NCI-H2227 (cell line): ENCODE data around the gene CMBL.
"Not testable (repeated sequence)": the region's sequence is repeated elsewhere in the genome, so short reads cannot be mapped to it uniquely, and the experiment has no call there.

Experiments
- DNase-seq: peaks from one replicate; lab custom pipeline; 2025; ENCODE audit not compliant: unreplicated experiment; lab: John Stamatoyannopoulos, UW

Gene CMBL

DNA sequence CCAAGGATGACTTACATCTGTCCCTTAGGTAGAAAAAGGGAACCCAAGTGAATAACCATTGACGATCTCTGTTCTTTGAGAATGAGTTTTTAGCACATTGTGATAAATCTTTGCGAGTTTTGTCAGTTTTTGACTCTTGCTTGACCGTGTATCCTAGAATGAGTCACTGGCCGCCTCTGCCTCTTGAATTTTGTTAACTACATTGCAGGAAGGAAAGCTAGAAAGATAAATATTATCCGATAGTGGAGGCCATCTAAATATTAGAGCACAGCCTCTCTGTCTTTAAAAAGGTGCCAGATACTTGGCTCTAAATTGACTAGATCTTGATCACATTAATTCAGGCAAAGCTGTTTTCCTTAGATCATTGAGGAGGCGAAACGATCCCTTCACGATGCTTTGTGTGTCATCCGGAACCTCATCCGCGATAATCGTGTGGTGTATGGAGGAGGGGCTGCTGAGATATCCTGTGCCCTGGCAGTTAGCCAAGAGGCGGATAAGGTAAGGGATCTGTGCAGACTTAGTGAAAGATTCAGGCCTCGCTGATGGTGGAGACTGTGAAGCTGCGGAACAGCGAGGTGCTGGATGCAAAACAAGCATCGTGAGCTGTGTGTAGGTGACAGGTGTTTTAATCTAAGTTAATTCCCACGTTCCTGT lies 45.5 kb downstream of the CMBL start:
- peak; percentile 13 for DNase-seq

DNA sequence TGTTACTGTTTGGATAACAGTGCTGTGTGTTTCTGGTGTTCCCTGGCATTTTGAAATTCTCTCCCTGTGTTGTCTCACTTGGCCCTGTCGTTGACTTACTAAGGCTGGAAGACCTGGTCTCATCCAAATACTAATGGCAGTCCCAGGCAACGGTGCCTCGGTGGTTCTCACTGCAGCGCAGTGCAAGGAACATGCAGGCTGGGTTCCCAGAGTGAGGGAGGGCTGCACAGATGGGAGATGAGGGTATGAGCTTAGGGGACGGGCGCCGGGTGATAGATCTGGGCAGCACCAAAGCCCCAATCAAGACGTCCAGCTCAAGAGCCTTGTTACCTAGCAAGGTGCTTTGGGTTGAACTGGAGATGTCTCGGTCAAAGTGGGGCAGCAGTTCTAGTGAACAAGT lies 46.6 kb downstream of the CMBL start:
- no peak for DNase-seq

DNA sequence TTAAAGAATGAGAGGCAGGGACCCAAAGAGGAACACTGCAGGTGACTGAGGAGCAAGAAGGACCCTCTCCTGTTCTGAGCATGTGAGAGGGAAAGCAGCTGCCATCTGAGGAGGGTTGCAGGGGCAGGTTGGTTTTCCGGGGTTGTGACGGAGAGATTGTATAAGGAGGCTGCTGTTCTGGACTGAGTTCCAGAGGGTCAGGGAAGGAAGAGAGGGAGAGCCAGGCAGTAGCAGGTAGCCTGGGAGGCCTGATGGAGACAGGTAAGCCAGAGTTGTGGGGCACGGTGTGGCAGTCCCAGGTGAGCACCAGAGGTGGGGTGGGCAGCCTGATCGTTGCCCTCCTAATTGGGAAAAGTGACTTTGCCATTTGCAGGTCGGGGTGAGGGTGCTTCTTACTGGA lies 47.8 kb downstream of the CMBL start:
- DNase-seq, result no peak

DNA sequence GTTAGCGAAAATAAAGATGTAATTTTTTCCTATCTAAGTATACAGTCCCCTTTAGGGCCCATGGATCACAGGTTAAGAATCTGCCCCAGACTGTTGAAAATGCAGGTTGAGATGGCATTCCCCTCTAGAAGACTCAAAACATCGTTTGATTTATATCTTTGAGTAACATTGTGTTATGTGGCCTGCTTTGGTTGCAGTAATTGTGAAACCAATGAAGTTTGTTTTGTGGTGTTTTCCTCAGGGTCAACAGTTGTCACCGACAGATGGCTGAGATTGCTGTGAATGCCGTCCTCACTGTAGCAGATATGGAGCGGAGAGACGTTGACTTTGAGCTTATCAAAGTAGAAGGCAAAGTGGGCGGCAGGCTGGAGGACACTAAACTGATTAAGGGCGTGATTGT lies 49.8 kb downstream of the CMBL start:
- DNase-seq, result no peak

DNA sequence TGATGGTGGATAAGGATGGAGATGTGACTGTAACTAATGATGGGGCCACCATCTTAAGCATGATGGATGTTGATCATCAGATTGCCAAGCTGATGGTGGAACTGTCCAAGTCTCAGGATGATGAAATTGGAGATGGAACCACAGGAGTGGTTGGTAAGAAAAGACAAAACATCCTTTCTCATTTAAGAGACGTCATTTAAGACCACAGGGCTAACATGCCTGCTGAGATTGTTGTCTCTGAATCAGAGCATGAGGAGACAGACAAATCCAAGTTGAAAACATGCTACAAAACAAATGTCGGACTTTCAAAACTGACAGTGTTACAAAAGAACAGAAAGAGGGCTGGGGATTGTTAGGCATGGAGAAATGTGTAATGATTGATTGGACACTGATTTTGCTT lies 53.0 kb downstream of the CMBL start:
- no peak for DNase-seq

DNA sequence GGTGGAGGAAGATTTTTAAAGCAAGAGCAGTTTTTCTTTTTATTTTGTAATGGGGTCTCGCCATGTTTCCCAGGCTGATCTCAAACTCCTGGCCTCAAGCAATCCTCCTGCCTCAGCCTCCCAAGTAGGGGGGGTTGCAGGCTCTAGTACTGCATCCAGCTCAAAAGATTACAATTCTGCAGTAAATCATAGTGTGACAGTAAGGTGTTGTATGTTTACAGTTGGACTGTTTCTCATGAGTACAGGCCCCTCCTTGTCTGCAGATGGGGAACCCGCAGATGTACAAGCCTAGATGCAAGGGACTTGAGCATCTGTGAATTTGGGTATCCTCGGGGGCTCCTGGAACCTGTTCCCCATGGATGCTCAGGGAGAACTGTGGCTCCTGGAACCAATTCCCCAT lies 54.3 kb downstream of the CMBL start:
- DNase-seq, result no peak

DNA sequence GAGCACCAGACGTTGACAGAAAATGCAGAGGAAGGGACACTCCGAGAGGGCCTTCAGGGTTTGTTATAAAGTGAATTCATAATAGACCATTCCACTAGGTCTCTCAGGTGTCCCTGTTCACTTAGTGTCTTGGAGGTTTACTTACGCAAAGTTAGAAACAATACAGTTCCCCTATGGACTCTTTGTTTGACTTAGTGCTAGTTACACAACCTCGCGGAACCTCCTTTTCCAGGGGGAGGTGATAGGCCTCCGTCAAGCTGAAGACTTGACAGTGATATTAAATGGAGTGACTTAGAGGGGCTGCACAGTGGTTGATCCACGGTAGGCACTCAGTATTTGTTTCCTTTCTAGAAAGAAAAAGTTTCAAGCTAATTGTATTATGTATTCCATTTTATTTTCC lies 56.3 kb downstream of the CMBL start:
- no peak for DNase-seq

DNA sequence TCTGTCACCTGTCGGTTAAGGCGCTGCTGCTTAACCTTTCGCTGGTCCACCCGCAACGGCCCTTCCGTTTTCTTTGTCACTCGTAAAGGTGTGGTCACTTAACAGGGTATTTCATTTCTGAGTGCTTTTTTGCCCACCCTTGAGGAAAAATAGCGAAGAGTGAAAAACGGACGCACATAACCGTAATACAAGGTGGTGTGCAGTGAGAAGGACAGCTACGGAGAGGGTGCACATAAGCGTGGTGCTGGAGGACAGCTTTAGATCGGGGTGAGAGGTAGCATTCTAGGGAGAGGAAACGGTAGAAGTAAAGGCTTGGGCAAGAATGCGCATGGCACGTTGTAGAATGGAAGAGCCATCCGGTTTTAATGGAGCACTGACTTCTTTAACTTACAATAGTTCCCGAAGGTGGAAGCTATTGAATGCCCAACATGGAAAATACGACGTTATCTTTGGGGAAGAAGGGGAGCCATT lies 56.9 kb downstream of the CMBL start:
- DNase-seq, result no peak

DNA sequence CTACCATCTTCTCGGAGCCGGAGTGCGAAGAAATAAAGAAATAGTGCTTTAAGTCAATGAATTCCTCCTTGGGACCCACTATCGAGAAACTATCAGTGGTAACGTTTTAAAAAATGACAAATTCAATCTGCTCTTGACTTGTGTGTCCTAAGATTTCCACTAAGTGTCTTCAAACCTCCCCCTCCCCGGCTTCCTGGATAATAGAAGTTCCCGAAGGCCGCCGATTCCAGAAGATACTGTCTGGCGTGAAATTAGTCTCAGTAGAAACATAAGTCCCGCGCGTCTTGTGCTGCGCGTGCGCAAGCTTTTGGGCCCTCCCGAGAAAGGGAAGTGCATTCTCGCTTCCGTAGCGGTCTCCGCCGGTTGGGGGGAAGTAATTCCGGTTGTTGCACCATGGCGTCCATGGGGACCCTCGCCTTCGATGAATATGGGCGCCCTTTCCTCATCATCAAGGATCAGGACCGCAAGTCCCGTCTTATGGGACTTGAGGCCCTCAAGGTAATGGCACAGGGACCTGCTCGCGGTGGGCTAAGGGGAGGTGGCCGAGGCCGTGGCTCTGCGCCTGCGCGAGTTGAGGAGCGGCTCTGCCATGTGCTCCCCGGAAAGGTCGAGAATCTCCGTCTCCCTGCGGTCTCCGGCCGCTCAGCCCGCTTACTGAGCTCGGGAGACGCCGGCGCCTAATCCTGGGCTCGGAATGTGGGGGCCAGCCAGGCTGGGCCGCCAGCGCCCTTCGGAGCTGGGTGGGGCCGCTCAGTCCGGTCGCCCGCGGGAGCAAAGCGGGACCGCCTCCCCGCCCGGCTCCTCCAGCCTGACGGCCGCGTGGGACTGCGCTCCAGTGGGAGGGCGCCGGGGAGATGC lies 57.5 kb downstream of the CMBL start, which contains the start of gene CCT5:
TSS of gene CCT5 (plus strand) at position 333 of the 858 bp plus-strand sequence. CDS start at position 394, 61 bp downstream.
- peak; percentile 98 for DNase-seq

DNA sequence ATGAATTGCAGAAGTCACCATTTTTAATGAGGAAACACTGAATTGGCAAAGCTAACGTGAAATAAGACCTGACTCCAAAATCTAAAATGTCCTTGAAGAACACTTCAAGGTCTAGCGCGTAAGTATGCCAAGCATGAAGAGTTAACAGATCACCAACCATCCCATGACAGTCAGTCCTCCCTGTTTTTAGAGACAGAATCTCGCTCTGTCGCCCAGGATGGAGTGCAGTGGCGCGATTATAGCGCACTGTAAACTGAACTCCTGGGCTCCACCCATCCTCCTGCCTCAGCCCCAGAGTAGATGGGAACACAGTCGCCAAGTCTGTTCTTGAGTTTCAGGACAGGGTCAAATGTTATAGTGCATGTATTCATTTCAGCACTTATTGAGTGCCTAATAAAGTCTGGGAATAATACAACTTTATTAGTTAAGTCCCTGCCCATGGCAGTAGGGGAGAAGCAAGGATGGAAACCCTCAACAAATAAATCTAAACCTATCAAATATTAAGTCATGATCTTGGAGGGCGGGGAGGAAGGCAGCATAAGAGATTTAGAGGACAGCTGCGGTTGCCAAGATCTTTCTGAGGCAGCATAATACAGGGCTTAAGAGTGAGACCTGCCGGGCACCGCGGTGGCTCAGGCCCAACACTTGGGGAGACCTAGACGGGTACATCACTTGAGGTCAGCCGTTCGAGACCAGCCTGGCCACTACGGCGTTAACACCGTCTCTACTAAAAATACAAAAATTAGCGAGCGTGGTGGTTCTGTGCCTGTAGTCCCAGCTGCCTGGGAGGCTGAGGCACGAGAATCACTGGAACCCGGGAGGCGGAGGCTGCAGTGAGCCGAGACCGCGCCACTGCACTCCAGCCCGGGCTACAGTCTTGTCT lies 59.1 kb downstream of the CMBL start:
- DNase-seq, result peak; percentile 38

DNA sequence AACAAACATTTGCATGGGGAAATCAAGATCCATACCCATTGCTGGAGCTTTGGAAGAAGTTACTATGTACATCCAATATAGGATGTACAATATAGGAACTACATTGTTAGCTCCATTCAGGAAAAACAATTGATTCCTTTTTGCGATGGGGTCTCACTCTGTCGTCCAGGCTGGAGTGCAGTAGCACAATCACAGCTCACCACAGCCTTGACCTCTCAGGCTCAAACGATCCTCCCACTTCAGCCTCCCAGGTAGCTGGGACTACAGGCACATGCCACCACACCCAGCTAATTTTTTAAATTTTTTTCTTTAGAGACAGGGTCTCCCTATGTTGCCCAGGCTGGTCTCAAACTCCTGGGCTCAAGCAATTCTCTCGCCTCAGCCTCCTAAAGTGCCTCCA lies 60.5 kb downstream of the CMBL start:
- not testable (repeated sequence) for DNase-seq

DNA sequence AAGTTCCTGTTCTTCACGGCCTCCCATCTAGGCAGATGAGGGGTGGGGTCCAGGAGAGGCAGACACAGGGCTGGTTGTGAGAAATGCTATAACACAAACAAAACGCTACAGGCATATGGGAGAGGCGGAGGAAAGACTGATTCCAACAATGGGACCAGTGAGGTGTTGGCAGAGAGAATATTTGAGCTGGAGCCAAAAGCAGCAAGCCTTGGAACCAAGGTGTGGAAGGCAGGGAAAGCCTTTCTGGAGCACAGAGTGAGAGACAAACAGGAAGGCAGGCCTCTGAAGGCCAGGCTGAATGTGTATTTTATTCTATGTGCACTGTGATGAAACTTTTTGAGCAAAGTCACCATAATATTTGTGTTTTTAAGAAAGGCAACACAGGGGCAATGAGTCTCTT lies 60.9 kb downstream of the CMBL start:
- no peak for DNase-seq

DNA sequence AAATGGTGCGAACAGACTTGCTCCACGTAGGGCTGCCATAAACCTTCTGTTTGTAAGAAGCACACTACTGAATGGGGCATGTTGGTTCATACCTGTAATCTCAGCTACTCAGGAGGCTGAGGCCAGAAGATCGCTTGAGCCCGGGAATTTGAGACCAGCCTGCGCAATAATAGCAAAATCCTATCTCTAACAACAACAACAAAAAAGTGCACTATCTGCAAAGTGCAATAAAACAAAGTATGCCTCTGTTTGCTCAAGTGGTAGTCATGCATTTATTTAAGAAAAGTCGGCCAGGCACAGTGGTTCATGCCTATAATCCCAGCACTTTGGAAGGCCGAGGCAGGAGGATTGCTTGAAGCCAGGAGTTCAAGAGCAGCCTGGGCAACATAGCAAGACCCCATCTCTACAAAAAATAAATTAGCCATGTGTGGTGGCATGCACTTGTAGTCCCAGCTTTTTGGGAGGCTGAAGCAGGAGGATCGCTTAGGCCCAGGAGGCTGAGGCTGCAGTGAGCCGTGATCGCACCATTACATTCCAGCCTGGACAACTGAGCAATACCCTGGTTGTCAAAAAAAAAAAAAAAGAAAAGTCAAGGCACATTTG lies 63.3 kb downstream of the CMBL start:
- no peak for DNase-seq

DNA sequence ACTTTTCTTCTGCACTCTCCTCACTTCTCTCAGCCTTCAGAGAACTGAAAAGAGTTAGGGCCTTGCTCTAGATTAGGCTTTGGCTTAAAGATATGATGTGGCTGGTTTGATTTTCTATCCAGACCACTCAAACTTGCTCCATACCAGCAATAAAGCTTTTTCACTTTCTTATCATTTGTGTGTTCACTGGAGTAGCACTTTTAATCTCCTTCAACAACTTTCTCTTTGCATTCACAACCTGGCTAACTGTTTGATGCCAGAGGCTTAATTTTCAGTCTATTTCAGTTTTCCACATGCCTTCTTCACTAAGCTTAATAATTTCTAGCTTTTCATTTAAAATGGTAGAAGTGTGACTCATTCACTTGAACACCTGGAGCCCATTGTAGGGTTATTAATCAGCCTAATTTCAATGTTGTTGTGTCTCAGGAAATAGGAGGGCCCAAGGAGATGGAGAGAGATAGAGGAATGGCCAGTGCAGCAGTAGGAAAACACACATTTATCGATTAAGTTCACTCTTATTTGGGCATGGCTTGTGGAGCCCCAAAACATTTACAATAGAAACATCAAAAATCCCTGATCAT lies 64.0 kb downstream of the CMBL start:
- DNase-seq, result no peak

DNA sequence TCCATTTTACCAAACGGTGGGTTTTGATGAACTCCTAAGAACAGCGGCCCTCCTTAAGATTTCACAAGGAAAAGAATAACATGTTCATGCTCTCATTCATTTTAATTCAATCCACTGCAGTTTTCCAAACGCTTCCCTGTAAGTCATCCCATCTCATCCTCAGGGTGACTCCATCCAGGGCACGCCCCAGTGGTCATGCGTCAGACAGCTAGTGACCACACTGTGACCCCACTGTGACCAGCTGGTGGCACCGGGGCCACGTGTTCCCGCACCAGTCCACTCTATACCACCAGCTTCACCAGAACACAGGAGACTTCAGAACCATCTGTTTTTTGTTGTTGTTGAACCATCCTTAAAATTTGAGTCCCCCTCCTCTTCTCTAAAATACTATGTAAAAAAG lies 72.4 kb downstream of the CMBL start:
- DNase-seq, result no peak

DNA sequence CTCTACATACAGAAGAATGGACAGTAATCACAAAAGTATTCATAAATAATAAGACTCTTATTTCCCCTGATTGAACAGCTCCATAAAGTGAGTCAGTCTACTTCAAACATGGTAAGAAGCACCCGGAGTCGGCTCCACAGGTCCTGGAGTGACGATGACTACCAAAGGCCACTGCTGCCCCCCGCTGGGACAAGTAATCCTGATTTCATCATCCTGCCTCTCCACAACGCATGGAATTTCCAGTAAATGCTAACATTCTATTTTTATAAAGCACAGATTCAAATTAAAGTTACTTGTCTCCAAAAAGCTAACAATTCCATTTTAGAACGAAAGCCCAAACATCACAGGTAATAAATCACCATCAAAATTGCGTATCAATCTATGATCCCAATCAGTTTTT lies 74.2 kb downstream of the CMBL start:
- peak; percentile 12 for DNase-seq

DNA sequence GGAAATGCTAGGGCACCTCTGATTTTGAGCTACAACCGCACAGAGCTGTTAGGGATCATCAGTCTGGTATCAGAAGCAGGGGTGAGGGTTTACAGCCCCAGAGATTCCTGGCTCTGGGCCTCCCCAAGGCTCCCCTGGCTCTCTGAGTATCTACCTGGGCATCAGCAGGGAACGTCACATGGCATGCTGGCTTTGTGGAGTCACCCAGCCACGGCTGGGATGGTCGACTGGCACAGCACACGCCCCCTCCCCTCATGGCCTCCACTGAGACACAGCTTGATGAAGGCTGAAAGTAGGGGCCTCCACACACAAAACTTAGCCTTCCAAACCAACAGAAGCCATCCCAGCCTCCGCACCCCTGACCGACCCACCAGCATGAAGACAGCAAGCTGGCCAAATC lies 74.7 kb downstream of the CMBL start:
- DNase-seq, result no peak

DNA sequence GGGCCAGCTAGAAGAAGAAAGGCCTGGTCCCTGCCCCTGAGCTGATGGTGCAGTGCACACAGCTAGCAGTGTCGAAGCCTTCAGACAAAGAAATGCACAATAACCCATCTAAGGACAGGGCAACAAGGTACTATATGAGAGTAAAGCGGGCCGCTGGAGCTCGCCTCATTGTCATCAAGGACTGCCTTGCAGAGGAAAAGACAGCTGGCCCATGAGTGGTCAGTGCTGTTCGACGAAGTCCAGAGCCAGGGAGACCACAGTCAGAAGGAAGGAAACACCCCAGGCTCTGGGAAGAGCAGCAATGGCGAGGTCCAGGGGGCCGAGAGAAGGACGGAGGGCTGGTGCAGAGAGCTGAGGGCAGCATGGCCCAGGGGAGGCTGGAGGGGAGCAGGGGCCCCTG lies 75.3 kb downstream of the CMBL start:
- DNase-seq, result no peak

DNA sequence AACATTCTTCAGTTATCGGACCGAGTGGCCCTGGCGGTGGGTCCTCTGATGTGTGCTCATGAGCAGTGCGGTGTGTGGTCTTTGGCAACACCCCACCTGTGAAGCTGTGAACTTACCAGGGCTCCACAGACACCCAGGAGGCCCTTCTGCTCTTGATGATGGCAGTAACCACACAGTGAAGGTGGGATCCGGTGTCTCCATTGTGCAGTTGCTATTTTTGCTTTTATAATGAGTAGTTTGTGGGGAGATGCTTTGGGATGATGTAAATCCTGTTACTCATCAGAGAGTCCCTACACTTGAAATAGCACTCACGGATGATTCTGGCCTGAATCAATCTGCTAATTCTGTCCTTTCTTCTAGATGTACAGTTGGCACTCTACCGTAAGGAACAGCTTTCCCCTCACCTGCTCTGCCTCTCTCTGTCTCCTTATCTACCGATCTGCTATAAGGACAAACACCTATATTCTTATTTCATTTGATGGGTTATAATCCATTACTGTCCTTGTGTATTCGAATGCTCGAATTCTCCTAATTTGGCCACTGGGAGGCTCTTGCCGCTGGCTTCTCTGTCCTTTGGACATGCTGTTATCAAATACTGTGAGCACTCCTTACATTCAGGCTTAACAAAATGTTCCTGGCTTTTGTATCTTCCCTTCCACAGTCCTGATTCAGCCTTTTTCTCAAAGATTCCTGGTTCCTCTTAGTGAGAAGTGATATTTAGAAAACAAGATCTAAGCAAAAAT lies 78.2 kb downstream of the CMBL start:
- no peak for DNase-seq

DNA sequence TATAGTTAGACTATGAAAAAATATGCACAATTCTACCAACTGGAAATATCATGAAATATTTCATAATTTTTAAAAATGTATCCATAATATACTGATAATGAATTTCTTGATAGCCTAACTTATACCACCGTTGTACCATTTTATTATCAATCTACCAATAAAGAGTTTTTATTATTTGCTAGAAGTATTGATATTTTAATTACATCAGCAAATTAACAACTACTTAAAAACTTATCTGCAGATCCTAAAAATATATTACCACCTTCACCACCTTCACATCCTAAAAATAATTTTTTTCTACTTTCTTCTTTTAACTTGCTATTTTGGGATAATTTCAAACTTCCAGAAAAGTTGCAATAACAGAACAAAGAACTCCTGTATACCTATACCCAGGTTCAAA lies 79.4 kb downstream of the CMBL start:
- no peak for DNase-seq
